ENCODE data around the gene PISD. TPM values are rescaled to one million over a fixed set of nuclear protein-coding genes. Genes with fewer than 3 reads are reported as not detected.
A peak's percentile ranks its signal among the peaks of the same experiment; 100 is the strongest.

Gene PISD
- total RNA-seq, 1 donor from 2014 or later, result 18.1 TPM

DNA sequence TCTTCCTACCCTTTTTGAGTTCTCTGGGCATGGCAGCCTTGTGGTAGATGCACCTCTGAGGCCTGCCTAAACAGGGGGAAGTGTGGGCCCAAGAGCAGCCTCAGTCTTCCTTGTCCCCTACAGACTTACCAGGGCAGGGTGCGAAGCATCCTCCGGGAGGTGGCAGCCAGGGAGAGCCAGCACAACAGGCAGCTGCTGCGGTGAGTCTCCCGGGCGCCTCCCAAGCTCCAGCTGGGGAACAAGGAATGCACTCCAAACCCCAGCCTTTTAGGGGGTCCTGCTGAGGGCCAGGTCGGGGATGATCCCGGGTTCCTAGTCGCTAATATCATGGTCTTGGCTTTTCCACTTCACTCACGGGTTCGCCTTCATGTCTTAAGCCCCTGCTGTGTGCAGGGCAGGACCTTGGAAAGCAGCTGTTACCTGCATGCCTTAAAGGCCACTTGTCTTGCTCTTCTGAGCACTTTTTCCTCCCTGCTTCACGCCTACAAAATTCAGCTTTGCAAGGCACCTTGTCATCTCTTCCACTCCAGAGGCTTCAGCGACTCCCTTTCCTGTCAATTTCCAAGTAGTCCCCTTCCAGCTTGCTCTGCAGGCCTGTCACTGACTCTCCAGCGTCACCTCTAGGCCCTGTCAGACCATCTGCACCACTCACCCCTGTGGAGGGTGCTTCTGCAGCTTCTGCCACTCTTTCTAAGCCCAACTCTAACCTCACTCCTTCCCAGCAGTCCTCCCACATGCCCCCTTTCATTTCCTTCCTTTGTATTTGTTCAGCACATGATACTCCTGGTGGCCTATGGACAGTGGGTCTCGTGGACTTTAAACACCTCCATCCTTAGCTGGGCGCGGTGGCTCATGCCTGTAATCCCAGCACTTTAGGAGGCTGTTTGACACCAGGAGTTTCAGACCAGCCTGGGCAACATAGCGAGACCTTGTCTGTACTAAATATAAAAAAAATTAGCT is 57.0 kb downstream of the PISD start:
- peak overlapping the region; percentile 8 for H3K4me3 Mint-ChIP-seq
- H3K36me3 Mint-ChIP-seq, result peaks cover 6% of the 10 kb centered on the region
- Histone ChIP-seq H3K9me3 (ENCODE audit: low read depth) (no peaks in the 10 kb centered on the region), H3K27me3 (no peaks in the 10 kb centered on the region), H4K20me1 (ENCODE audit: low read depth) (no peaks in the 10 kb centered on the region), H3K4me2 (no peak overlapping the region), H3K36me3 (no peaks in the 10 kb centered on the region), H3K4me3 (no peak overlapping the region), H3K4me1 (no peaks in the 10 kb centered on the region), H3K9ac (no peak overlapping the region), H3K79me2 (ENCODE audit: low read depth) (no peaks in the 10 kb centered on the region), H2AFZ (replicated peaks) (no peak overlapping the region), H3F3A (ENCODE audit: low read depth) (no peaks in the 10 kb centered on the region), H3K27ac (no peak overlapping the region)
- H3K9me3 Mint-ChIP-seq, result no peaks in the 10 kb centered on the region
- DNase-seq (ENCODE audit: low spot score), result no peak
- TF ChIP-seq EZH2phosphoT487 (IDR thresholded peaks at IDR 0.05) (no peak), EZH2 (IDR thresholded peaks at IDR 0.05) (no peak)
- TF ChIP-seq, protein P1, sequence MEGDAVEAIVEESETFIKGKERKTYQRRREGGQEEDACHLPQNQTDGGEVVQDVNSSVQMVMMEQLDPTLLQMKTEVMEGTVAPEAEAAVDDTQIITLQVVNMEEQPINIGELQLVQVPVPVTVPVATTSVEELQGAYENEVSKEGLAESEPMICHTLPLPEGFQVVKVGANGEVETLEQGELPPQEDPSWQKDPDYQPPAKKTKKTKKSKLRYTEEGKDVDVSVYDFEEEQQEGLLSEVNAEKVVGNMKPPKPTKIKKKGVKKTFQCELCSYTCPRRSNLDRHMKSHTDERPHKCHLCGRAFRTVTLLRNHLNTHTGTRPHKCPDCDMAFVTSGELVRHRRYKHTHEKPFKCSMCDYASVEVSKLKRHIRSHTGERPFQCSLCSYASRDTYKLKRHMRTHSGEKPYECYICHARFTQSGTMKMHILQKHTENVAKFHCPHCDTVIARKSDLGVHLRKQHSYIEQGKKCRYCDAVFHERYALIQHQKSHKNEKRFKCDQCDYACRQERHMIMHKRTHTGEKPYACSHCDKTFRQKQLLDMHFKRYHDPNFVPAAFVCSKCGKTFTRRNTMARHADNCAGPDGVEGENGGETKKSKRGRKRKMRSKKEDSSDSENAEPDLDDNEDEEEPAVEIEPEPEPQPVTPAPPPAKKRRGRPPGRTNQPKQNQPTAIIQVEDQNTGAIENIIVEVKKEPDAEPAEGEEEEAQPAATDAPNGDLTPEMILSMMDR (IDR thresholded peaks at IDR 0.05), result no peak
- H3K27me3 Mint-ChIP-seq (ENCODE audit: insufficient read depth, low read depth), result peaks cover 2% of the 10 kb centered on the region
- peak overlapping the region; percentile 88 for H3K27ac Mint-ChIP-seq
- peaks cover 5% of the 10 kb centered on the region for H3K4me1 Mint-ChIP-seq

DNA sequence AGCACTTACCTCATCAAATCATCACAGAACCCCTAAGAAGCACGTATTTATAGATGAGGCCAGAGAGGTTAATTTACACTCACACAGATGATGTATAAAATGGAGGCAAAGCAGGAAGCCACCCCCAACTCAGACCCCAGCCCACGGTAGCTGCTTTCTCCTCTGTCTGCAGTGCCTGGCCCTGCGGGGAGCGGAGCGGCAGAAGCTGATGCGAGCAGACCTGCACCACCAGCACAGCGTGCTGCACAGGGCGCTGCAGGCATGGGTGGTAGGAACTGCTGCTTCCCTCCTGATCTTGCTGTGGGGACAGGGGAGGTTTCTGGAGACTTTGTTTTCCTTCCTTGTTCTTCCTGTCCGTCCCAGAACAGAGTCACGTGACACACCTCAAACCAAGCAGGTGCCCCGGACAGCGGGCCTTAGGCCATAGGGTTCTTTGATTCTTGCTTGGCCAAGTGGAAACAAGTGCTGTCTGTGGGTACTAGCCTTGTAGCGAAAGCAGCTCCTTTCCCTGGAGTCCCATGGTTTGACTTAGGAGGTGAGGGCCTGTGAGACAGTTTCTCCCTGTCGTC is 57.8 kb downstream of the PISD start:
- H3F3A ChIP-seq (ENCODE audit: low read depth), result no peaks in the 10 kb centered on the region
- no peaks in the 10 kb centered on the region for H4K20me1 ChIP-seq (ENCODE audit: low read depth)
- no peak overlapping the region for H2AFZ ChIP-seq (replicated peaks)
- H3K79me2 ChIP-seq (ENCODE audit: low read depth), result no peaks in the 10 kb centered on the region
- DNase-seq (ENCODE audit: low spot score), result no peak
- H3K4me3 ChIP-seq, result no peak overlapping the region
- no peaks in the 10 kb centered on the region for H3K4me1 ChIP-seq
- peaks cover 5% of the 10 kb centered on the region for H3K4me1 Mint-ChIP-seq
- peak overlapping the region; percentile 31 for H3K27ac Mint-ChIP-seq
- no peak overlapping the region for H3K4me2 ChIP-seq
- H3K9ac ChIP-seq, result no peak overlapping the region
- H3K9me3 ChIP-seq (ENCODE audit: low read depth), result no peaks in the 10 kb centered on the region
- no peak overlapping the region for H3K4me3 Mint-ChIP-seq
- no peaks in the 10 kb centered on the region for H3K9me3 Mint-ChIP-seq
- no peaks in the 10 kb centered on the region for H3K27me3 ChIP-seq
- H3K27ac ChIP-seq, result no peak overlapping the region
- no peaks in the 10 kb centered on the region for H3K36me3 ChIP-seq
- TF ChIP-seq, protein P1 (IDR thresholded peaks at IDR 0.05), result no peak
- no peak for TF ChIP-seq EZH2phosphoT487 (IDR thresholded peaks at IDR 0.05)
- TF ChIP-seq EZH2 (IDR thresholded peaks at IDR 0.05), result no peak
- peaks cover 6% of the 10 kb centered on the region for H3K36me3 Mint-ChIP-seq
- H3K27me3 Mint-ChIP-seq (ENCODE audit: insufficient read depth, low read depth), result peaks cover 2% of the 10 kb centered on the region

DNA sequence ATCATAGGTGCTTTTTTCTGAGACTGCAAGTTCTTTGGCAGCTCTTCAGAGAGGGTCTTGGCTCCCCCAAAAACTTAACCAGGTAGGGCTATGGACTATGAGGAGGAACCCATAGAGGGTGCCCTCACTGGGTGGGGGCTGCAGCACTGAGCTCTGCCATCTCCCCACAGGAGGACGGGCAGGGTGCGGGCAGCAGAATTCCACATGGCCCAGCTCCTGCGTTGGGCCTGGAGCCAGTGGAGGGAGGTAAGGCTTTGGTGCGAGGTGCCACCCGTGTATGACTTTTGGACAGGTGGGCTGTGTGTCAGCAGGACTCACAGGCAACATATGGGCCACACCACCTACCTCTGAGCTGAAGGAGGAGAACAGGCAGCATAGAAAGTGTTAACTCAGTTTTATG is 58.4 kb downstream of the PISD start:
- H2AFZ ChIP-seq (replicated peaks), result no peak overlapping the region
- Mint-ChIP-seq H3K4me3 (no peak overlapping the region), H3K36me3 (peaks cover 6% of the 10 kb centered on the region), H3K9me3 (no peaks in the 10 kb centered on the region), H3K4me1 (peaks cover 5% of the 10 kb centered on the region), H3K27me3 (ENCODE audit: insufficient read depth, low read depth) (peaks cover 2% of the 10 kb centered on the region), H3K27ac (no peak overlapping the region)
- H3K27ac ChIP-seq, result no peak overlapping the region
- H3K79me2 ChIP-seq (ENCODE audit: low read depth), result no peaks in the 10 kb centered on the region
- H3K4me3 ChIP-seq, result no peak overlapping the region
- no peaks in the 10 kb centered on the region for H3K9me3 ChIP-seq (ENCODE audit: low read depth)
- no peaks in the 10 kb centered on the region for H3K27me3 ChIP-seq
- no peak for DNase-seq (ENCODE audit: low spot score)
- TF ChIP-seq EZH2phosphoT487 (IDR thresholded peaks at IDR 0.05), result no peak
- TF ChIP-seq, protein P1 (IDR thresholded peaks at IDR 0.05), result no peak
- no peak for TF ChIP-seq EZH2 (IDR thresholded peaks at IDR 0.05)
- H4K20me1 ChIP-seq (ENCODE audit: low read depth), result no peaks in the 10 kb centered on the region
- H3K4me1 ChIP-seq, result no peaks in the 10 kb centered on the region
- H3K9ac ChIP-seq, result no peak overlapping the region
- no peaks in the 10 kb centered on the region for H3F3A ChIP-seq (ENCODE audit: low read depth)
- no peak overlapping the region for H3K4me2 ChIP-seq
- H3K36me3 ChIP-seq, result no peaks in the 10 kb centered on the region

All from neural progenitor cell (in vitro differentiated cells).